Fibroblast of skin of back (primary cell): ENCODE data around the gene RIC3.

Experiments
- DNase-seq: peaks from one replicate; pipeline ENCODE4 v3.0.0-alpha.2; 2013

The RIC3 gene

GRCh38 chr11:8066036-8066910 is 102.6 kb downstream of the RIC3 start:
- no peak for DNase-seq

GRCh38 chr11:8065031-8065430 is 103.8 kb downstream of the RIC3 start:
- DNase-seq: no peak

- peak; percentile 33 for DNase-seq
These were observed 105.5 kb downstream of the RIC3 start for GRCh38 chr11:8063324-8063723.

GRCh38 chr11:8062781-8063257 is 106.0 kb downstream of the RIC3 start:
- DNase-seq: no peak

GRCh38 chr11:8061555-8062428 is 107.0 kb downstream of the RIC3 start:
- DNase-seq: no peak

GRCh38 chr11:8060801-8061554 is 107.8 kb downstream of the RIC3 start:
- peak; percentile 18 for DNase-seq

GRCh38 chr11:8060146-8060719 is 108.6 kb downstream of the RIC3 start:
- DNase-seq: no peak

- no peak for DNase-seq
These were observed 109.2 kb downstream of the RIC3 start for GRCh38 chr11:8059571-8060011.

- DNase-seq: no peak
These were observed 109.8 kb downstream of the RIC3 start for GRCh38 chr11:8059030-8059429.

- no peak for DNase-seq
These were observed 110.6 kb downstream of the RIC3 start for GRCh38 chr11:8058216-8058615.

- peak; percentile 13 for DNase-seq
These were observed 111.9 kb downstream of the RIC3 start for GRCh38 chr11:8056810-8057463.
